ENCODE results near the gene CYSLTR2.

GRCh38 chr13:48642061-48642460 is 11.7 kb upstream of the CYSLTR2 start:
- TF ChIP-seq PATZ1 (tag by site-specific recombination; IDR thresholded peaks at IDR 0.05) = no peak
- TF ChIP-seq ZBTB7A (tag by site-specific recombination; IDR thresholded peaks at IDR 0.05; ENCODE audit: low read depth) = no peak
- no peak for TF ChIP-seq ZNF621 (tag by site-specific recombination; IDR thresholded peaks at IDR 0.05)
- no peak for TF ChIP-seq ZNF624 (tag by site-specific recombination; IDR thresholded peaks at IDR 0.05)
- TF ChIP-seq REST (tag by site-specific recombination; IDR thresholded peaks at IDR 0.05) = no peak
- no peak for TF ChIP-seq ZNF530 (tag by site-specific recombination; IDR thresholded peaks at IDR 0.05; ENCODE audit: low read depth)
- no peak for TF ChIP-seq CTCF (tag by site-specific recombination; IDR thresholded peaks at IDR 0.05)
- TF ChIP-seq HOXA7 (CRISPR knock-in tag; IDR thresholded peaks at IDR 0.05; ENCODE audit: borderline replicate concordance) = no peak
- no peak for TF ChIP-seq FEZF1 (tag by site-specific recombination; IDR thresholded peaks at IDR 0.05)
- TF ChIP-seq ZNF544 (tag by site-specific recombination; IDR thresholded peaks at IDR 0.05) = no peak
- no peak for TF ChIP-seq KLF8 (tag by site-specific recombination; IDR thresholded peaks at IDR 0.05)
- no peak for TF ChIP-seq ZNF404 (tag by site-specific recombination; IDR thresholded peaks at IDR 0.05)

All from HEK293 (cell line).